Loucy (cell line): ENCODE data around the gene IL1RN.

ENCODE experiments used
- H2AFZ ChIP-seq: fragments of 200-600 bp; sonication (generic); 2 replicates; pipeline ENCODE4 v1.6.0; 2016; ENCODE audit warnings: antibody characterized with exemption, mild to moderate bottlenecking, low read length, moderate library complexity
- H3F3A ChIP-seq: fragments of 200-600 bp; 2 replicates; pipeline ENCODE4 v1.6.0; 2016; ENCODE audit warnings: antibody characterized with exemption, low read depth, mild to moderate bottlenecking
- H3K27me3 ChIP-seq: fragments of 200-600 bp; sonication (generic); 2 replicates; pipeline ENCODE4 v1.6.1; 2014; ENCODE audit warnings: low read length, mild to moderate bottlenecking; ENCODE audit not compliant: insufficient read depth, poor library complexity, severe bottlenecking
- H3K36me3 ChIP-seq: fragments of 200-600 bp; sonication (generic); 2 replicates; pipeline ENCODE4 v1.6.1; 2016; ENCODE audit warnings: low read length; ENCODE audit not compliant: insufficient read depth
- H3K4me1 ChIP-seq: fragments of 200-600 bp; sonication (generic); 2 replicates; pipeline ENCODE4 v1.5.1; 2014; ENCODE audit warnings: low read length, mild to moderate bottlenecking; ENCODE audit not compliant: insufficient read depth, poor library complexity, severe bottlenecking
- H3K4me2 ChIP-seq: fragments of 200-600 bp; sonication (generic); 2 replicates; pipeline ENCODE4 v1.6.0; 2014; ENCODE audit warnings: antibody characterized with exemption, low read length, low read depth, mild to moderate bottlenecking; ENCODE audit not compliant: poor library complexity, severe bottlenecking
- H3K4me3 ChIP-seq: fragments of 200-600 bp; sonication (generic); 2 replicates; pipeline ENCODE4 v1.5.1; 2014; ENCODE audit warnings: low read length, mild to moderate bottlenecking, mixed read lengths; ENCODE audit not compliant: poor library complexity, severe bottlenecking
- H3K79me2 ChIP-seq: fragments of 200-600 bp; sonication (generic); 2 replicates; pipeline ENCODE4 v1.6.1; 2014; ENCODE audit warnings: low read length; ENCODE audit not compliant: insufficient read depth
- H3K9ac ChIP-seq: fragments of 200-600 bp; sonication (generic); 2 replicates; pipeline ENCODE4 v1.6.0; 2014; ENCODE audit warnings: mild to moderate bottlenecking, low read depth, low read length, moderate library complexity; ENCODE audit not compliant: poor library complexity, severe bottlenecking
- H3K9me2 ChIP-seq: fragments of 200-600 bp; sonication (generic); replicated peaks from 2 replicates; pipeline ENCODE4 v1.6.1; 2016; ENCODE audit warnings: low read depth, low read length, mixed read lengths
- H3K9me3 ChIP-seq: fragments of 200-600 bp; sonication (generic); 2 replicates; pipeline ENCODE4 v1.6.1; 2014; ENCODE audit warnings: mild to moderate bottlenecking, antibody characterized with exemption, low read length, low read depth; ENCODE audit not compliant: insufficient read depth
- H4K20me1 ChIP-seq: fragments of 200-600 bp; sonication (generic); 2 replicates; pipeline ENCODE4 v1.6.0; 2014; ENCODE audit warnings: antibody characterized with exemption, low read length, mild to moderate bottlenecking; ENCODE audit not compliant: insufficient read depth, poor library complexity, severe bottlenecking
- CTCF ChIP-seq: fragments of 200-600 bp; sonication (generic); conservative IDR thresholded peaks from 2 replicates; pipeline ENCODE4 v1.5.1; 2014; ENCODE audit warnings: mild to moderate bottlenecking, antibody characterized with exemption, low read length
- EZH2phosphoT487 ChIP-seq: fragments of 200-600 bp; IDR thresholded peaks from 2 replicates; pipeline ENCODE4 v1.6.1; 2018; ENCODE audit warnings: antibody characterized with exemption, mild to moderate bottlenecking, moderate library complexity, borderline replicate concordance

IL1RN gene

DNA sequence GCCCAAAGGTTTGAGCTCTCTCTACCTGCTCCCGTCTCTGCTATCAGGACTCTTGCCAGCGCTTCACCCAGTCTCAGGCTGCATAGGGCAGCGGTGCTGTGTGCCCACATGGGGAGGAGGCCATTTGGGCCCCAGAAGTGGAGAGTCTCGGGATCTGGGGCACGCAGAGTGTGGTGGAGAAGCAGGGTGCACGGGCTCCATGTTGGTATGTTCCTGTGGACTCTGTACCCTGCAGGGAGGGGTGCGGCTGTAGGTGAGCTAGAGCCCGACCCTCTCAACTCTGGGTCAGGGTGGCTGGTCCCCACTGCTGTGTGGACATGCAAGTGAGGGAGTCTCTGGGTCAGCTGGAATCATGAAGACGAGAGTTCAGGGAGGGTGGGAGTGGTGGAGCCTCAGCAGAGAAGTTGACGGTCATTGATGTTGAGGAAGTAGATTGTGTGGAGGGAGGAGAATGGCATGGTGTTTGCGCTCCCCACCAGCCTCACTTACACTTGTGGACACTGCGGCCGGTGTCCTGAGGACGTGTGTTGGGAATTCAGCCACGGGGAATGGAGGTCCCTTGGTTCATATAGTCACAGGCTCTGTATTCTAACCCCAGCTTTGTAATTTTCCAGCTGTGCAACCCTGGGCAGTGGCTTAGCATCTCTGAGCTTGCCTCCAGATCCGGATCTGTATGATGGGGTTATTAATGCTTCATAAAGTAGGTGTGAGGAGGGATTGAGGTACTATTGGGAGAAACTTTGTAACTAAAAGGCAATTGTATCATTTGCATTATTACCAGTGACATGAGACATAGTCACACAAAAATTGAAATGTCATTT is 45.5 kb downstream of the IL1RN start:
- peak overlapping the region; percentile 97 for H3K4me3 ChIP-seq

DNA sequence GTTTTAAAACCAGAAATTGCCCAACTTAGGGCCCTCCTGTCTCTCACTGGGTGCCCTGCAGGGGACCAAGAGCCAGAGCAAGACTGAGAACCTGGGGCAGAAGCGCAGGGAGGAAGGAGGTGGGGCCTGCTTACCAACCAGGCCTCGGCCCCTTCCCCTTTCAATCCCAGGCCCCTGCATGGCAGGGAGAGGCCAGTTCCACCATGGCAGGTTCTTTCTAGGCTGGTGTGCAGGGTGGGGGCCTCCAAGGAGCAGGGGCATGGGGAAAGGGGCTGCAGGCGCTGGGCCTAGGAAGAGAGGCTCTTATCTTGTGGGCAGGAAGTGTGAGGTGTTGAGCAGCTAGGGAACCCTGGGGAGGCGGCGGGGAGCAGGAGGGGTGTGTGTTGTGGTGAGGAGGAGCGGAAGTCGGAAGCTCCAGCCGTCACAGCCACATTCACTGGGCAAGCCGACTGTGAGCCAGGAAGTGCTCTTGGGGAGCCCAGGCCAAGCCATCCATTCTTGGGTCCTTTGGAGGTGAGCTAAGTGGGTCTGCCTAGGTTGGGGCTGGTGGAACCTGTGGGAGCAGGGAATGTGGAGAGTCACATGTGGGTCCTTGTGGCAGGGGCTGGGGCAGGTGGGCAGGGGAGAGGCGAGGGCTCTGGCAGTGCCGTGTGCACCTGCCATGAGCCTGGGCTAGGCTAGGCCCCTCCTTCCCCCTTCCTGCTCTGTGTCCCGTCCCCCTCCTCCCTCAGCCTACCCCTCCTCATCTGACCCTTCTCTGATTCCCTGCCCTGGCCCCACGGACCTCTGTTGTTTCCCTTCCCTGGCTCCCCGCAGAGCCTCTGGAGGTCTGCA is 46.4 kb downstream of the IL1RN start, which contains the start of gene PSD4:
TSS of gene PSD4 (plus strand) at position 430 of the 834 bp plus-strand sequence. CDS start 8,486 bp downstream, outside the sequence.
- peak within 1 kb of the TSS; percentile 98 for H3K9ac ChIP-seq
- H3K9me2 ChIP-seq = no peaks in the 10 kb centered on the region
- TF ChIP-seq CTCF (peak; percentile 16; the same call in 1 of the 2 replicates), EZH2phosphoT487 (no peak)
- H3K4me3 ChIP-seq = peak within 1 kb of the TSS; percentile 97
- H3K4me2 ChIP-seq = peak within 1 kb of the TSS; percentile 100
- no peaks in the 10 kb centered on the region for H3K27me3 ChIP-seq
- no peaks in the 10 kb centered on the region for H3F3A ChIP-seq
- peak within 1 kb of the TSS; percentile 13; the same call in 1 of the 2 replicates for H2AFZ ChIP-seq
- H4K20me1 ChIP-seq = peaks cover 36% of the 10 kb centered on the region
- no peaks in the 10 kb centered on the region for H3K9me3 ChIP-seq
- H3K4me1 ChIP-seq = peaks cover 48% of the 10 kb centered on the region
- H3K36me3 ChIP-seq = no peaks in the 10 kb centered on the region
- H3K79me2 ChIP-seq = peaks cover 49% of the 10 kb centered on the region

More for the DNA sequence above, 45.5 kb downstream of the IL1RN start:
- no peaks in the 10 kb centered on the region for H3K36me3 ChIP-seq
- H3F3A ChIP-seq = no peaks in the 10 kb centered on the region
- H3K9ac ChIP-seq = peak overlapping the region; percentile 98
- H3K4me2 ChIP-seq = peak overlapping the region; percentile 100
- peaks cover 29% of the 10 kb centered on the region for H4K20me1 ChIP-seq
- peaks cover 40% of the 10 kb centered on the region for H3K79me2 ChIP-seq
- no peaks in the 10 kb centered on the region for H3K27me3 ChIP-seq
- H2AFZ ChIP-seq = 0 out of 2 replicates have a peak overlapping the region, but pooled peaks have one; percentile 13
- no peaks in the 10 kb centered on the region for H3K9me2 ChIP-seq
- no peaks in the 10 kb centered on the region for H3K9me3 ChIP-seq
- TF ChIP-seq CTCF (no peak), EZH2phosphoT487 (no peak)
- H3K4me1 ChIP-seq = peaks cover 48% of the 10 kb centered on the region

GRCh38 chr2:113174376-113174750 is 47.0 kb downstream of the IL1RN start:
- Histone ChIP-seq H3K9ac (peak overlapping the region; percentile 98), H3K27me3 (no peaks in the 10 kb centered on the region), H3K79me2 (peaks cover 55% of the 10 kb centered on the region), H3K4me2 (peak overlapping the region; percentile 100), H3F3A (no peaks in the 10 kb centered on the region), H3K9me2 (no peaks in the 10 kb centered on the region), H3K4me3 (peak overlapping the region; percentile 97), H4K20me1 (peaks cover 42% of the 10 kb centered on the region), H3K9me3 (no peaks in the 10 kb centered on the region), H3K4me1 (peaks cover 49% of the 10 kb centered on the region), H2AFZ (peak overlapping the region; percentile 11; the same call in 1 of the 2 replicates), H3K36me3 (no peaks in the 10 kb centered on the region)
- TF ChIP-seq CTCF (peak; percentile 61), EZH2phosphoT487 (no peak)
